8988T (cell line): ENCODE measurements around the gene SEPTIN7.

ENCODE experiments used
- DNase-seq: peaks from one replicate; pipeline ENCODE4 v3.0.0; 2011

The SEPTIN7 gene

DNA sequence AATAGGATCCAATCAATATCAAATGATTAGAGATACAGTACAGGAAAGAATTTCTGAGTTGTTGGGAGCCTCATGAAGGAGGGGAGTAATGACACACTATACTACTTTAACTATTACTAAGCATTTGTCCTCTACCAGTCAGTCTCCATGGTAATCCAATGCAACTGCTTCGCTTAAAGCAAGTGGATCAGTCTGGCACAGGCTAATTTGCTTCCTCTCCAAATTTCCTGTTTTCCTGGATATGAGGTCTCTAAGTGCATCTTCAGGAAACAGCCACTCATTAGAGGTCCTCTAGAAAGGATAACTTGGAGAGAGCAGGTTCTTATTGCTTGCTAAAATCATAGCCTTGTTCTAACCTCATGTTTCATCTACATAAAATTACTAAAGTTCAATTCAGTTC, 8.4 kb upstream of the SEPTIN7 start:
- DNase-seq, result no peak

DNA sequence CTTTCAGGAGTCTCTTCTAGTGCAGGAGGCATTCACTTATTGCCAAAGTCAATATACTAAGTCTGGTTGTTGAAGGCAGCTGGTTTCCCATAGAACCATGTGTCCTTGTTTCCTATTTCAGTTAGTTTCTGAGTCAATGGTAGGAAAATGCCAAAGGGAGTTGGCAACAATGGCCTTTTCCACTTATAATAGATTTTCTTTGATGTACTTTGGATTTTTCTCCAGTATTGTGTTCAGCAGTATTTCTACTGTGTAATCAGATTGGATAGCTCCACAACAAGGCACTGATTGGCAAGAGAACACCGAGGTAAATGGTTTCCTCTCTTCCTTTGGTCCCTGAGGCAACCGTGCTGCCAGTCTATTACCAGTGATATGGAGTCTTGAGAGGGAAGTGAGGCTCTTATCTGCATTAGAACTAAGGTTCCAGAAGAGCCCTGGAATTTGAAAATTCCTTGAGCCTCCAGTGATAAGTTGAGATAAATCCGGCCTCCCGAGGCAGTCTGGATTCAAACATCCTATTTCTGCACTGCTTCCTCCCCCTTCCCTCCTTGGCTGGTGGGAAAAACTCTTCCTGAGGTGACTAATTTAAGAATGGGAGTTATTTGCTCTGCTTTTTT, 7.9 kb upstream of the SEPTIN7 start:
- DNase-seq, result no peak

DNA sequence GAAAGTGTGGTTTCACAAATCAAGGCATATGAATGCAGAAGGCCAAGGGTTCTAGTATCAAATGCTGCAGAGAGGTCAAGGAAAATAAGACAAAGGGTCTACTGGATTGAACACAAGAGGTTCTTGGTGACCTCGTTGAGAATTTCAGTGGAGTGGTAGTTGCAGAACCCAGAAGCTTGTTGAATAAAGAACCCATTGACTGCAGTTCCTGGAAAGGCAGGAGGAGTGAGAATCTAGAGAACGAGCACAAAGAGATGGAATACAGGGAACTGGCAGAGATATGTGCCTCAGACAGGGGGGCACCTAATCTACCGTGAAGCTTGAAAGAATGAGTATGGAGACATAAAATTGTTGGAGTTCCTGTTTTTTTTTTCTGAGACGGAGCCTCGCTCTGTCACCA, 3.5 kb upstream of the SEPTIN7 start:
- DNase-seq, result no peak

DNA sequence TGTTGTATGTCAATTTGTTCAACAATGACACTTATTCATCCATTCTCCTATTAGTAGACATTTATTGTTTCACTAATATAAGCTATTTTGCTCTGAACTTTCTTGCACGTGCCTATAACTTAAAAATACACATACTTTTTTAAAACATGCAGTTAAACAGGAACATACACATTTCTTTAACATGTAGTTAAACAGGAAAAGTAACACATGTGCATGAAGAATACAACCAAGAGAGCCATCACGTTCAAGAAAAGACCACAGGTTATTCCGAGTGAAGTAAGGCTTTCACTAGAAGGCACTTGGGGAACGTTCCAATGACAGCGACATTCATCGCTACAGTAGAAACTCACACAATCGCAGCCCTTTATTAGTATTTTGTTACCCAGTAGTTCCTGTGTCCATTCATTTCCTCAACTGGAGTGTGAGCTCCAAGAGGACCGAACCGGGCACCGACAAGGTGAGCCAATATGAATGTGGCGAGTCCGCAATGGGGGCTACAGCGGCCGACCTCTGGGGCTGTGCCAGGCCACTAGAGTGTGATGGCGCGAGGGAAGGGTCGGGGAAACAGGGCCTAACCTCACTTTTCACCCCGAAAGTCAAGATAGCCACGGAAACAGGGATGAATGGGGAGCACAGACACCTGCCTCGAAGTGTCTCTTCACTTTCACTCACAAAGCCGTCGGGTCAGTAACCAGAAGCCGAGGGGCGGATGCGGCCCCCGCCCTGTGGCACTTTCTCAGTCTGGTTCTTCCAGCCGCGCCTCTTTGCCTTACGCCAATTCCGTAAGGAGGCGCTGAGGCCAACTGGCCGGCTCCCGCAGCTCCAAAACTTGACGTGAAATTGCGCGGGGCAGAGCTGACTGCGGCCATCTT, 775 bp upstream of the SEPTIN7 start:
- DNase-seq, result peak; percentile 18

DNA sequence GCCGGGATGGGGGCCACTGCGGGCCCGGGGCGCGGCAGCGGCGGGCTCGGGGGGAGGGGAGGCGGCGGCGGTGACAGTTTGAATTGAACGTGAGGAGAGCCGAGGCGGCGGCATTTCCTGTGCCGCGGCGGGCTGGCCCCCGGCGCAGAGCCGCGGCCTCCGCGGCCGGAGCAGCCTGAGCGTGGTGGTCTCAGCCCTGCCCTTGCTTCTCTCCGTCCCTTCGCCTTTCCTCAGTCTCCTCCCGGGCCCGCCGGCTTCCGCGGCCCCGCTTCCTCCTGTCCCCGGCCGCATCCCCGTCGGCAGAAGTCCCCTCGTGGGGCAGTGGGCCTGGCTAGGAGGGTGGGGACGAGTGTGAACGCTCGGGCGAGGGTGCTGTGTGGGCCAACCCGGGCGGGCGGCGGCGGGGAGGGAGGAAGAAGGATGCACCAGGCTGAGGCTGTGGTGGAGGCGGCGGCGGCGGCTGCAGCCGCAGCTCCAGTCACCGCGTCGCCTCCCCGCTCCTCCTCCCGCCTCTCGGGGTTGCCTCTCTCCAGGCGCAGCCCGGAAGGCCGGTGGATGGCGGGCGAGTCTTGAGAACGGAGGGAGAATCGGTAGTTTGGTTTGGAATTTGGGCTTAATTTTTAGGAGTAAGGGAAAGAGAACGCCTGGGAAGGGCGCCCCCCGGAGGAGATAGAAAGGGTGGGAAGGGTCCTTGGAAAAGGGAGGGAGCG, 690 bp downstream of the SEPTIN7 start:
- DNase-seq, result peak; percentile 17

DNA sequence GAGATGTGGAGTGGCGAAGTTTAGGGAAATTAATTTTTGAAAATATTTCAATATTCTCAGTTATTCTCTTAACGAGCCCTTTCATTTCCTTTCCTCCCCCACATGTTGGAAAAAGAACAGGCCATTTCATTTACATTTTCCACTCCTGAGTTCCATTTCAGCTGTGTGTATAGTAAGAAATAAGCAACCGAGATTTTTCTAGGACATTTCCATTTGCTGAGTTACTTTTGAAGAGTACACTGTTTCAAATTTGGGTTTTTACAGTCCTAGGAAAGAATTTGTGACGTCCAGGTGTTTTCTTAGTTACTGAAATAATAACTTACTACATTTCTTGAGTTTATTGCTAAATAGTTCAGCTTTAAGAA, 1.2 kb downstream of the SEPTIN7 start:
- no peak for DNase-seq

DNA sequence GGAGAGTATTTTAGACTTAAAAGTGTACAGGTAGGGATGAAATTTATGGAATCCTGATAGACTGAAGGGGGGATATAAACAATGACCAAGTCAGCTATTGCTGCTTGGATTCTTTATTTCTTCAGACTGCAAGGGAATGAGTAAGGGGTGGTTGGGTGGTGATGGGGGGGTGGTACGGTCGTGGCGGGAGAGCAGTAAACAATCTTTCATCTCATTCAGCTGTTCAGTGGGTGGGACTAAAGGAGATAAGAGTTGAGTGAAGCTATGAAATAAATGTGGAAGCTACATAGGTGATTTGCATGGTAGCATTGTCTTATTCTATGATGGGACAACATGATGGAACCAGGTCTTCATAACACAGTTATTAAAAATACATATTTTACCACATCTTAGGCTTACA, 1.8 kb downstream of the SEPTIN7 start:
- no peak for DNase-seq

DNA sequence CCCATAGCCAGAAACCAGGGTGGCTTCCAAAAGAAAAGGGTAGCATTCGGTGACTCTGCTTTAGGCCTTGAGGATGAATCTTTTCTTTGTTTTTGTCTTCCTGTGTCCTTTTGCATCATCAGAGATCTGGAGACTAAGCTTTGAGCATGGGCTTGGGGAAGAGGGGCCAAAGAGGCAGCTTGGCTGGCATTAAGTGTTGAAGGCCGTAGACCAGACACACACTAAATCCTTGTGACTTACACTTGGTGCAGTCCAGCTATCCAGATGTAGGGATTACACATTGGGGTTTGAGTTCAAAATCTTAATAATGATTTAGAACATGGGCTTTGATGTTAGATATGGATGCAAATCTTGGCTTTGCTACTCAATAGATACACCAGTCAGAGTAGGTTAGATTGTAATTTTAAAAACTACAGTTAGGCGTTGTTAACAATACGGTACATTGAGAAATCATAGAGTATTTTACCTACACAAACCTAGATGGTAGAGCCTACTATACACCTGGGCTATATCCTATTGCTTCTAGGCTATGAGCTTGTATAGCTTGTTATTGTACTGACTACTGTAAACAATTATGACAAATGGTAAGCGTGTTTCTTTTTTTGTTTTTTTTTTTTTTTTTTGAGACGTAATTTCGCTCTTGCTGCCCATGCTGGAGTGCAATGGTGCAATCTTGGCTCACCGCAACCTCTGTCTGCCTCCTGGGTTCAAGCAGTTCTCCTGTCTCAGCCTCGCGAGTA, 3.5 kb downstream of the SEPTIN7 start:
- no peak for DNase-seq

DNA sequence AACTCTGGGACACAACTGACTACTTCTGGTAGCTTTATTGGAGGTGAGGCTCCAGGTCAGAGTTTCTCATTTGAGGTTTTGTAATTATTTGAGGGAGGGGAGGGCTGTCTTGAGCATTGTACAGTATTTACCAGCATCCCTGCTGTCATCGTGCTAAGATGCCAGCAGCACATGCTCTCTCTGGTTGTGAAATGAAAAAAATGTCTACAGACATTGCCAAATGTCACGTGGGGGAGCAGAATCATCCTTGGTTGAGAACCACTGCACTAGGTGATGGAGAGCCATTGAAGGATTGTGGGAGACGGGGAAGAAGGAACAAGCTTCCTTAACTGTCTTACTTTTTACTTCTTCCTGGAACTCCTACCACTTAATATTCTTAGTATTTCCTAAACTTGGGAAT, 5.0 kb downstream of the SEPTIN7 start:
- DNase-seq, result no peak

DNA sequence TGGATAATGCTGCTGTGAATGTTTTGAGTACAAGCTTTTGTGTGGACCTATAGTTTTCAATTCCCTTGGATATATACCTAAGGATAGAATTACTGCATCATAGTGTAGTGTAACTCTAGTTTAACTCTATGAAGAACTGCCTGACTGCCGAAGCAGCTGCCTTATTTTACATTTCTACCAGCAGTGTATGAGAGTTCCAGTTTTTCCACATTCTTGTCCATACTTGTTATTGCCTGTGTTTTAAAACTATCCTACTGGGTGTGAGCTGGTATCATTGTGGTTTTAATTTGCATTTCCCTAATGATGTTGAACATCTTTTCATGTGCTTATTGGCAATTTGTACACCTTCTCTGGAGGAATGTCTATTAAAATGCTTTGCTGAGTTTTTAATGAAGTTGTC, 15.7 kb downstream of the SEPTIN7 start:
- no peak for DNase-seq

DNA sequence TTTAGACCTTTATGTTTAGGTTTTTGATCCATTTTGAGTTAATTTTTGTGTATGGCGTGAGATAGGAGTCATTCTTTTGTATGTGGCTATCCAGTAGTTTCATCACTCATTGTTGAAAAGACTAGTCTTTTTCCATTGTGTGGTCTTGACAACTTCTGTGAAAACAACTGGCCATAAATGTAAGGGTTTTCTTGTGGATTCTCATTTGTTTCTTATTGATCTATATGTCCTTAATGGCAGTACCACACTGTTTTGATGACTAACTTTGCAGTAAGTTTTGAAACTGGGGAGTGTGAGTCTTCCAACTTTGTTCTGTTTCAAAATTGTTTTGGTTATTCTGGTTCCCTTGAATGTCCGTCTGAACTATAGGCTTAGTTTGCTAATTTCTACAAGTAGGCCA, 16.3 kb downstream of the SEPTIN7 start:
- no peak for DNase-seq

DNA sequence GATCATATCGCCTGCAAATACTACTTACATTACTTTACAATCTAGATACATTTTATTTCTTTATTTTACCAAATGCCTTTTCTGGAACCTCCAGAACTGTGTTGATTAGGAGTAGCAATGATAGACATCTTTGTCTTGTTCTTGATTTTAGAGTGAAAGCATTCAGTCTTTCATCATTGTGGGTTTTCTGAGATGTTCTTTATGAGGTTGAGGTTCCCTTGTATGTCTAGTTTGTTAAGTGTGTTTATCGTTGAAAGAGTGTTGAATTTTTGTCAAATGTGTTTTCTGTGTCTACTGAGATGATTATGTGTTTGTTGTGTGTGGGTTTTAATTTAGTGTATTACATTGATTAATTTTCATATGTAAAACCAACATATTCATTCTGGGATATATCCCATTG, 17.1 kb downstream of the SEPTIN7 start:
- DNase-seq, result no peak

DNA sequence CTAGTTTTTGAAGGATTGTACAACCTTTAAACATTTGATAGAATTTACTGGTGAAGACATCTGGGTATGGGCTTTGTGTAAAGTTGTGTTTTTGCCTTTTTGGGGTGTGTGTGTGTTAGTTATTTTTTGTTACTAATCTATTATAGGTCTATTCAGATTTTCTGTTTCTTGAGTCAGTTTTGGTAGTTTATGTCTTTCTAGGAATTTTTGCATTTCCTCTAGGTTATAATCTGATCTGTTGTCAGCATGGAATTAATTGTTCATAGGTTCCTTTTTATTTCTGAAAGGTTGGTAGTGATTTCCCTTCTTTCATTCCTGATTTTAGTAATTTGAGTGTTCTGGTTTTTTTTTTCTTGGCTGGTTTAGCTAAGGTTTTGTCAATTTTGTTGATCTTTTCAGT, 17.7 kb downstream of the SEPTIN7 start:
- no peak for DNase-seq

DNA sequence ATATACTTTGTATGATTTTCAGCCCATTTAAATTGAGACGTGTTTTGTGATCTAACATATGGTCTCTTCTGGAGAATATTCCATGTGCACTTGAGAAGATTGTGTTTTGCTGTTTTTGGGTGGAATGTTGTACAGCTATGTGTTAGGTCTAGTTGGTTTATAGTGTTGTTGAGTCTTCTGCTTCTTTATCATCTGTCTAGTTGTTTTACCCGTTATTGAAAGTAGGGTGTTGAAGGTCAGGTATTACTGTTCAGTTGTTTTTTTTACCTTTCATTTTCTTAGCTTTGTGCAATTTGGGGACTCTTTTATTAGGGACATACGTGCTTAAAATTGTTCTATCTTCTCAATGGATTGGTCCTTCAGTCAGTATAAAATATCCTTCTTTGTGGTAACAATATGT, 18.5 kb downstream of the SEPTIN7 start:
- DNase-seq, result no peak

DNA sequence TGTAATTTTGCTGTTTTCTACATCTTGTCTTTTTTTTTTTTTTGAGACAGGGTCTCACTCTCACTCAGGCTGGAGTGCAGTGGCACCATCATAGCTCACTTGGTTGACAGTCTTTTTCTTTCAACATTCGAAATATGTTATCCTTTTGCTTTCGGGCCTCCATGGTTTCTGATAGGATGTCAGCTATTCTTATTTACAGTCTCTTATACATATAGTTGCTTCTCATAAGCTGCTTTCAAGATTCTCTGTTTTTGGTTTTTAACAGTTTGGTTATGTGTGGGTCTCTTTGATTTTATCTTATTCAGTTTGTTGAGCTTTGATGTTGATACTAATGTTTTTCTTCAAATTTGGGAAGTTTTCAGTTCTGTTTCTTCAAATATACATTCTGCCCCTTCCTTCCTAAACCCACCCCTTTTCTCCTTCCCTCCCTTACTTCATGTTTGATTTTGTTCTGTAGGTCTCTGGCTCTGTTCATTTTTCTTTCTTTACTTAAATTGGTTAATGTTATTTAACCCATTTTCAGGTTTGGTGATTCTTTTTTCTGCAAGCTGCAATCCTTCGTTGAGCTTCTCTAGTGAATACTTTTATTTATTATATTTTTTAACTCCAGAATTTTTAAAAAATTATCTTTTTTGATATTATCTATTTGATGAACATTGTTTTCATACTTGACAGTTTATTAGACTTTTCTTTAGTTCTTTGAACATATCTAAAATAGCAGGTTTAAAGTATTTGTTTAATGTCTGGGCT, 19.3 kb downstream of the SEPTIN7 start:
- no peak for DNase-seq

DNA sequence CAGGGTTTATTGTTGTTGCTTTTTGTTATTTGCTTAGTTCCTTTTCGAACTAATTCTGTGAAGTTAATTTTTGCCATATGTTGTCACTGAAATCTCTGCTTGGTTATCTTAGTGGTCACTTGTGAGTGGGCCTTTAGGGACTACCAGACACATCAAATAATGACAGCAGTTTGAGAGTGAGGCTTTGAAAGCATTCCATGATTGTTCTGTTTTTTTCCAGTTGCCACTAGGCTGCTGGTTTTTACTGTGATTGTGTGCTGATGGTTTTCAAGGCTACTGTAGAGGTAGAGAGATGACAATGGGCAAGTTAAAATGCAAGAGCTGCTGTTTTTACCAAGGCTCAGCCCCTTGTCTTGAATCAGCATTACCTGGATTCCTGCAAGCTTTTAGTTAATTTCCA, 20.0 kb downstream of the SEPTIN7 start:
- no peak for DNase-seq

DNA sequence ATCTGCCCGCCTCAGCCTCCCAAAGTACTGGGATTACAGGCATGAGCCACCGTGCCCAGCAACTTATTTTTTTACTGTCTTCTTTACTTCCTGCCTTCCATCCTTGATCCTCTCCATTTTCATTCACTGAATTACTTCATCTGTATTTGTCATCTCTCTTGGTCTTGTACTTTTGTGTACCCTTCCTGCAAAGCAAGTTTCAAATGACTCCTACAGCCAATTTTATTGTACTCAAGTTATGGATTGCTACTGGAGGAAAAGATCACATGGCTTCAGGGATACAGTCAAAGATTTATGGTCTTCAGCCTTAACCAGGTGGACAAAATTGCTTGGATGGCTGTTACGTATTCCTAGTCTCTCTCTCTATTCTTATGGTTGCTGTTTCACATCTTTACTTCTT, 22.6 kb downstream of the SEPTIN7 start:
- no peak for DNase-seq

DNA sequence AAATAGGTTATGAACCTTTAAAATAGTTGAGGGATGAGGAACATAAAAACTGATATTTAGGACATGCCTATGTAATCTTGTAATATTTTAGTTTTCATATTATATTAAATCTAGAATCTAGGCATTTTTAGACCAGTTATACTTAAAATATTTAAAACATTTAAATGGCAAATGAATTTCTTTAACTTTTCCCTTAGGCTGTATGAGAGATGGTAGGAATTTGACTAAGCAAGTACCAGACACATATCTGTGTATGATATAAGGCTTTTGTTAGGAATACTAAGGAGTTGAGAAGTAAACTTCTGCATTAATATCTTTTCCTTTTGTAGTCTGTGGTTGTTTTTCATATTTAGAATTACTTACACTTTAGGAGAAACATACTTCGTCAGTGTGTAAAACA, 25.1 kb downstream of the SEPTIN7 start:
- no peak for DNase-seq

DNA sequence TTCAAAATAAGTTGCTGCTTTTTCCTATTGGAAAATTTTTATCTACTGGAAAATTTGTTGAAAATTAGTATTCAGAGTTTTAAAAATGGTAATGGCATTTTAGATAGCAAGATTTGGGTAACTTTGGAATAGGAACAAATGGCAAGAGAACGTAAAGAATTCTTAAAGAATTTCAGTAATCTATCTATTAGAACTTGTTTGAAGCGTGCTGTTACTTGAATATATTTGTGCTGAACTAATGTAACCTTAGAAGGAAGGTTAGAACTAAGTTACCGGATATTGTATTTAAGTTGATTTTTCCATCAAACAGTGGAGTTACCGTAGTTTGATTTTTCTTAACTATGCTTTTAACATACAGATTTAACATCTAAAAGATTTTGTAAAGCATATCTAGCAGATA, 25.9 kb downstream of the SEPTIN7 start:
- DNase-seq, result no peak

DNA sequence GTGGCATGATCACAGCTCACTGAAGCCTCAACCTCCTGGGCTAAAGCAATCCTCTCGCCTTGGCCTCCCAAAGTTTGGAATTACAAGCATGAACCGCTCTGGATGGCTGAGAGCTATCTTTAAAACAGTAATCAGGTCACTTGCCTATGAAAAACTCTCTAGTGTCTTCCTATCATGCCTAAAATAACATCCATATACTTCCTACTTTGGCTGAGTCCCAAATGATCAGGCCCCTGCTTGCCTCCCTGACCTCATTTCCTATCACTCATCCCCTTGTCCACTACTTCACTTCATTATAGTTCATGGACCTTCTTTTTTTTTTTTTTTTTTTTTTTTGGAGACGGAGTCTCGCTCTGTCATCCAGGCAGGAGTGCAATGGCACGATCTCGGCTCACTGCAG, 28.0 kb downstream of the SEPTIN7 start:
- no peak for DNase-seq

DNA sequence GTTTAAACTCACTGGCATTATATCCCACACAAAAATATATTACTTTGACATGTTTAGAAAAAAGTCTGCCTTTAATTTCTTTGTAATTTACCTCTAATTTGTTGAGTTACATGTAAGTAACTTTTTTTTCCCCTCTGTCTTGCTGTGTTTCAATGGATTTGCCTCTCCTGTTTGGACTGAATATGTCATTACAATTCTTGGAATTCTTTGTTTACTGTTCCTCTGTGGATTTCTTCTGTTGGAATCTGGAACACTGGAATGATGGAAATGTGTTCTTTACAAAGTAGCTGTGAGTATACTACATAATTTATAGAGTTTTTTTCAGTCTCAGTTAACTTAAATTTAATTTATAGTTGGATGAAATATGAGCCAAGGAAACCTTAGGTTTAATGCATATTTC, 30.4 kb downstream of the SEPTIN7 start:
- DNase-seq, result no peak
